ENCODE measurements around the gene ACTRT3.
A peak's percentile ranks its signal among the peaks of the same experiment; 100 is the strongest.

The ACTRT3 gene

DNA sequence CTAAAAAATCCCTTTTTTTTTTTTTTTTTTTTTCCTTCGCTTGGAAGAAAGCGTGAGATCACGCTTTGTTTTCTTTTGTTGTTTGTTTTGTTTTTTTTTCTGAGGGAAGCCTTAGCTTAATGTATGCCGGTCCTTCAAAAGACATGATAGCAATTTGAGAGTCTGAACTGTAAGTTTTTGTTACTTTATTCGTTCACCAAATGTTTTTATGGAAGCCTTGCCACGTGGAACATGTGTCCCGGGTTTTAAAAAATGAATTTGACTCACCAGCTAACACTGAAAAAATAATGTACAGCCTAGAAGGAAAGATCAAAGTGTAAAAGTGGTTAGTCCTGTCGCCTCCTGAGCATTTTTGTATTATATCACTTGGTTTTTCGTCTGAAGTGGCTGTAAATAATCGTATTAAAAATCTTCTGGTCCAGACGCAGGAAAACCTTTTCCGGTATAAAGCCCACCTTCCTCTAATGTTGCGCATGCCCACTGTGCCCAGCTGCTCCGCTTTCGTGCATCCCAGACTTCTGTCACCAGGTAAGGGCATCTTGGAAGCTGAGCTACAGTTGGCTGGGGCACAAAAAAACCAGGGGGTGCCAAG, 3.0 kb upstream of the ACTRT3 start:
- under 1% methylated on average over 15 of the region's 15 CpGs for WGBS
- peaks cover 21% of the 10 kb centered on the region for H3K4me1 ChIP-seq (ENCODE audit: insufficient read depth, low read length)
- no peaks in the 10 kb centered on the region for H3K9me3 ChIP-seq (ENCODE audit: insufficient read depth, low read depth, low read length)
- H3K27ac ChIP-seq (ENCODE audit: low read depth, low read length), result peak overlapping the region; percentile 98
- H3K36me3 ChIP-seq (ENCODE audit: insufficient read depth, low read length), result peaks cover 32% of the 10 kb centered on the region
- peak overlapping the region; percentile 80 for H3K4me3 ChIP-seq (ENCODE audit: low read length)
- H3K27me3 ChIP-seq (ENCODE audit: insufficient read depth, low read length), result no peaks in the 10 kb centered on the region
- H3K9ac ChIP-seq (ENCODE audit: low read depth, low read length), result peak overlapping the region; percentile 94

- peaks cover 25% of the 10 kb centered on the region for H3K36me3 ChIP-seq (ENCODE audit: insufficient read depth, low read length)
- under 1% methylated on average over 25 of the region's 27 CpGs for WGBS
- H3K27ac ChIP-seq (ENCODE audit: low read depth, low read length), result peak overlapping the region; percentile 50; the same call in 1 of the 2 replicates
These were observed 2.3 kb upstream of the ACTRT3 start for GRCh38 chr3:169771497-169772304.

GRCh38 chr3:169764882-169765612, 4.3 kb downstream of the ACTRT3 start, which contains the start of gene TERC:
TSS of gene TERC (minus strand) at chr3:169765060.
- Histone ChIP-seq H3K4me1 (ENCODE audit: insufficient read depth, low read length) (no peaks in the 10 kb centered on the region), H3K4me3 (ENCODE audit: low read length) (peak within 1 kb of the TSS; percentile 78), H3K9me3 (ENCODE audit: insufficient read depth, low read depth, low read length) (peaks cover 6% of the 10 kb centered on the region; the same call in 1 of the 2 replicates), H3K36me3 (ENCODE audit: insufficient read depth, low read length) (no peaks in the 10 kb centered on the region), H3K9ac (ENCODE audit: low read depth, low read length) (peak within 1 kb of the TSS; percentile 87), H3K27me3 (ENCODE audit: insufficient read depth, low read length) (no peaks in the 10 kb centered on the region), H3K27ac (ENCODE audit: low read depth, low read length) (peak within 1 kb of the TSS; percentile 73)
- WGBS, result 59% methylated on average over 42 of the region's 42 CpGs

More at GRCh38 chr3:169771497-169772304, 2.3 kb upstream of the ACTRT3 start:
- Histone ChIP-seq H3K9me3 (ENCODE audit: insufficient read depth, low read depth, low read length) (no peaks in the 10 kb centered on the region), H3K4me3 (ENCODE audit: low read length) (peak overlapping the region; percentile 80), H3K9ac (ENCODE audit: low read depth, low read length) (peak overlapping the region; percentile 94), H3K27me3 (ENCODE audit: insufficient read depth, low read length) (no peaks in the 10 kb centered on the region), H3K4me1 (ENCODE audit: insufficient read depth, low read length) (peaks cover 21% of the 10 kb centered on the region)

DNA sequence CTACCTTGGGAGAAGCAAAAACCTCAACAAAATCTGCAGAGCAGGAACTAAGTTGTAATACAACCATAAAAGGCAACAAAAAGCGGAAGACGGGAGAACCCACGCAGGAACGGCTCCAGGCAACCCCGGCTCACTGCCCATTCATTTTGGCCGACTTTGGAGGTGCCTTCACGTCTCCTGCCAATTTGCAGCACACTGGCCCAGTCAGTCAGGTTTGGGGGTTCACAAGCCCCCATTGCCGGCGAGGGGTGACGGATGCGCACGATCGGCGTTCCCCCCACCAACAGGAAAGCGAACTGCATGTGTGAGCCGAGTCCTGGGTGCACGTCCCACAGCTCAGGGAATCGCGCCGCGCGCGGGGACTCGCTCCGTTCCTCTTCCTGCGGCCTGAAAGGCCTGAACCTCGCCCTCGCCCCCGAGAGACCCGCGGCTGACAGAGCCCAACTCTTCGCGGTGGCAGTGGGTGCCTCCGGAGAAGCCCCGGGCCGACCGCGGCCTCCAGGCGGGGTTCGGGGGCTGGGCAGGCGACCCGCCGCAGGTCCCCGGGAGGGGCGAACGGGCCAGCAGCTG, 5.0 kb downstream of the ACTRT3 start:
- H3K27me3 ChIP-seq (ENCODE audit: insufficient read depth, low read length), result no peaks in the 10 kb centered on the region
- peaks cover 6% of the 10 kb centered on the region; the same call in 1 of the 2 replicates for H3K9me3 ChIP-seq (ENCODE audit: insufficient read depth, low read depth, low read length)
- H3K27ac ChIP-seq (ENCODE audit: low read depth, low read length), result peak overlapping the region; percentile 73
- 53% methylated on average over 46 of the region's 46 CpGs for WGBS
- H3K9ac ChIP-seq (ENCODE audit: low read depth, low read length), result peak overlapping the region; percentile 87
- H3K4me1 ChIP-seq (ENCODE audit: insufficient read depth, low read length), result no peaks in the 10 kb centered on the region
- H3K36me3 ChIP-seq (ENCODE audit: insufficient read depth, low read length), result no peaks in the 10 kb centered on the region
- peak overlapping the region; percentile 78 for H3K4me3 ChIP-seq (ENCODE audit: low read length)

- 93% methylated on average over 4 of the region's 4 CpGs for WGBS
- no peaks in the 10 kb centered on the region for H3K4me1 ChIP-seq (ENCODE audit: insufficient read depth, low read length)
These were observed 8.9 kb downstream of the ACTRT3 start for GRCh38 chr3:169760479-169760878.

DNA sequence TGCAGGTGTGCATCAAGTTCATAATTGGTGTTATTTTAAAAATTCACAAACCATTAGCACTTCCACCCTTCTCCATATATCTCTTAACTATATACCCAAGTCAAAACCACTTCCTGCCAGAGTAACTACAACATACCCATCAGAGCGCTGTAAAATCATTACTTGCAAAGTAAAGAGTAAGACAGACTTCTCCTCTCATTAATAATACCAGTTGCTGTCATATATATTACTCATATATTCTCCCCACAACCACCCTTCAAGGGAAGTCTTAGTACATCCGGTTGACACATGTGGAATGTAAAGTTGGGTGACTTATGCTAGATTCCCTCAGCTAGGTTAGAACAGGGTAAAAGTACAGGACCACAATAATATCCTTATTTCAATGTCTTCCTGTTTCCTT, 10.1 kb downstream of the ACTRT3 start:
- H3K27me3 ChIP-seq (ENCODE audit: insufficient read depth, low read length), result no peaks in the 10 kb centered on the region
- H3K9me3 ChIP-seq (ENCODE audit: insufficient read depth, low read depth, low read length), result peaks cover 6% of the 10 kb centered on the region; the same call in 1 of the 2 replicates
- WGBS, result 97% methylated on average over 1 of the region's 2 CpGs
- no peak overlapping the region for H3K9ac ChIP-seq (ENCODE audit: low read depth, low read length)
- no peaks in the 10 kb centered on the region for H3K36me3 ChIP-seq (ENCODE audit: insufficient read depth, low read length)
- H3K27ac ChIP-seq (ENCODE audit: low read depth, low read length), result no peak overlapping the region
- no peak overlapping the region for H3K4me3 ChIP-seq (ENCODE audit: low read length)
- no peaks in the 10 kb centered on the region for H3K4me1 ChIP-seq (ENCODE audit: insufficient read depth, low read length)

More at GRCh38 chr3:169760479-169760878, 8.9 kb downstream of the ACTRT3 start:
- Histone ChIP-seq H3K9me3 (ENCODE audit: insufficient read depth, low read depth, low read length) (peaks cover 6% of the 10 kb centered on the region; the same call in 1 of the 2 replicates), H3K27ac (ENCODE audit: low read depth, low read length) (no peak overlapping the region), H3K4me3 (ENCODE audit: low read length) (no peak overlapping the region), H3K9ac (ENCODE audit: low read depth, low read length) (no peak overlapping the region), H3K27me3 (ENCODE audit: insufficient read depth, low read length) (no peaks in the 10 kb centered on the region), H3K36me3 (ENCODE audit: insufficient read depth, low read length) (no peaks in the 10 kb centered on the region)

DNA sequence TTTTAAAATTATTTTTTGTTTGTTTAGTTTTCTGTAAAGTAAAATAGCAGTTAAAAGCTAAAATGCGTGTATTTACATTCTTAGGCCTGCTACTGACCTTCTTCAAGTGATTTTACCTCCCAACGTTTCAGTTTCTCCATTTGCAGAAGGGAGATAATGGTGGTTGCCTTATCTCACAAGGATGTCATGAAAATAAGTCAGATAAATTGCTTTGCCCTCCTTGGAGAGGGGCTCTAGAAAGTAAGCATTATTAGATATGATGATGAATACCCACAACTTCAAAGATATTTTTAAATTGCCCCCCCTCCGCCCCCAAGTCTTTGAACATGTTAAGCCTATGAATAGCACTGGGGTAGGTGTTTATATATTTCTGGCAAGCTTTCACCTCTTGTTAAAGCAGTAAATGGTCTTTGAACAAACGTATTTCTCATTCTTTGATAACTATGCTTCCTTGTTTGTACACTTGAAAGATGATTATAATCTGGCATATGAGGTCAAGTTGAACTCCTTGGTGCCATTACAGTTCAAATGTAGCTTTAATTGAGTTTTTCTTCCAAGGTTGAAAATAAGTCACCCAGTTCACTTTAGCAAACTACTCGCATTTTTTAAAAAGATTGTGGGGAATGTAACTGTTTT, 10.9 kb downstream of the ACTRT3 start:
- Histone ChIP-seq H3K9me3 (ENCODE audit: insufficient read depth, low read depth, low read length) (peaks cover 4% of the 10 kb centered on the region; the same call in 1 of the 2 replicates), H3K9ac (ENCODE audit: low read depth, low read length) (no peak overlapping the region), H3K4me3 (ENCODE audit: low read length) (no peak overlapping the region), H3K27ac (ENCODE audit: low read depth, low read length) (no peak overlapping the region), H3K36me3 (ENCODE audit: insufficient read depth, low read length) (no peaks in the 10 kb centered on the region), H3K27me3 (ENCODE audit: insufficient read depth, low read length) (no peaks in the 10 kb centered on the region), H3K4me1 (ENCODE audit: insufficient read depth, low read length) (no peaks in the 10 kb centered on the region)
- 89% methylated on average over 3 of the region's 5 CpGs for WGBS

GRCh38 chr3:169755488-169755887, 13.9 kb downstream of the ACTRT3 start:
- WGBS, result 79% methylated on average over 1 of the region's 2 CpGs
- no peak overlapping the region for H3K4me3 ChIP-seq (ENCODE audit: low read length)
- H3K27me3 ChIP-seq (ENCODE audit: insufficient read depth, low read length), result no peaks in the 10 kb centered on the region
- H3K27ac ChIP-seq (ENCODE audit: low read depth, low read length), result no peak overlapping the region
- no peaks in the 10 kb centered on the region for H3K9me3 ChIP-seq (ENCODE audit: insufficient read depth, low read depth, low read length)
- H3K4me1 ChIP-seq (ENCODE audit: insufficient read depth, low read length), result no peaks in the 10 kb centered on the region
- H3K36me3 ChIP-seq (ENCODE audit: insufficient read depth, low read length), result no peaks in the 10 kb centered on the region
- H3K9ac ChIP-seq (ENCODE audit: low read depth, low read length), result no peak overlapping the region

DNA sequence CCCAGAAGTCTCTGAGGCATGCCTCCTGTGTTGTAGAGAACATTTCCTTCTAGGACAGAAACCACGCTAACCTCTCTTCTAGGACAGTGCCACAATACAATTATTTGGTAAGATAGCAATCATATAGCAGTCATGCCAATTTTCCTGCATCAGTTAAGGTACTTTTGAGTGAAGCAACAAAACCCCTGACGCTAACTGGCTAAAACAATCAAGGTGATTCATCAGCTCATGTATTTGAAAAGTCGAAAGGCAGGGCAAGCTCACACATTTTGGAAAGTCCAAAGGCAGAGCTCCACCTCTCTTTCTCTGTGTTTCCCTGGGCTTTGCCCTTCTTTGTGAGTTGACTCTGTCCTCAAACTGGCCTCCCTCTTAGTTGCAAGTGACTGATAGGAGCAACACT, 14.7 kb downstream of the ACTRT3 start:
- no peak overlapping the region for H3K9ac ChIP-seq (ENCODE audit: low read depth, low read length)
- no peak overlapping the region for H3K27ac ChIP-seq (ENCODE audit: low read depth, low read length)
- no peak overlapping the region for H3K4me3 ChIP-seq (ENCODE audit: low read length)
- H3K9me3 ChIP-seq (ENCODE audit: insufficient read depth, low read depth, low read length), result no peaks in the 10 kb centered on the region
- H3K27me3 ChIP-seq (ENCODE audit: insufficient read depth, low read length), result no peaks in the 10 kb centered on the region
- WGBS, result 91% methylated on average over 3 of the region's 3 CpGs
- no peaks in the 10 kb centered on the region for H3K36me3 ChIP-seq (ENCODE audit: insufficient read depth, low read length)
- H3K4me1 ChIP-seq (ENCODE audit: insufficient read depth, low read length), result no peaks in the 10 kb centered on the region

DNA sequence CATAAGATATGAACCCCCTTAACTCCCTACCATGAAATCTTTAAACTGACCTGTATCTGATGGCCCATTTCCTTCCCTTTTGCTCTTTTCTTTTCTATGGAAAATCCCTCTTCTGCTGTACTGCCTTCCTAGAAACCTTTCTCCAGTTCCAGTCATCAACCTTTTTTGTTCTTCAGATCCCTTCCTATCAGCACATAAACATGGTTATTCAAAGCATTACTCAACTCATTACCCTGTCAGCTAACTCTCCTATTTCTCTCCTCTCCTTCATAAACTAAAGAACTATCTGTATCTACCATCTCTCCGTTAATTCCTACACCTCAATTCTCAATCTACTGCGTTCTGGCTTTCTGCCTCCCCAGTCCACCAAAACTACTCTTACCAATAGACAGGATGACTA, 17.5 kb downstream of the ACTRT3 start:
- 91% methylated on average over 2 of the region's 2 CpGs for WGBS
- Histone ChIP-seq H3K9ac (ENCODE audit: low read depth, low read length) (no peak overlapping the region), H3K4me3 (ENCODE audit: low read length) (no peak overlapping the region), H3K4me1 (ENCODE audit: insufficient read depth, low read length) (no peaks in the 10 kb centered on the region), H3K27me3 (ENCODE audit: insufficient read depth, low read length) (no peaks in the 10 kb centered on the region), H3K9me3 (ENCODE audit: insufficient read depth, low read depth, low read length) (no peaks in the 10 kb centered on the region), H3K27ac (ENCODE audit: low read depth, low read length) (no peak overlapping the region), H3K36me3 (ENCODE audit: insufficient read depth, low read length) (no peaks in the 10 kb centered on the region)
